ENCODE data around the gene JARID2.

DNA sequence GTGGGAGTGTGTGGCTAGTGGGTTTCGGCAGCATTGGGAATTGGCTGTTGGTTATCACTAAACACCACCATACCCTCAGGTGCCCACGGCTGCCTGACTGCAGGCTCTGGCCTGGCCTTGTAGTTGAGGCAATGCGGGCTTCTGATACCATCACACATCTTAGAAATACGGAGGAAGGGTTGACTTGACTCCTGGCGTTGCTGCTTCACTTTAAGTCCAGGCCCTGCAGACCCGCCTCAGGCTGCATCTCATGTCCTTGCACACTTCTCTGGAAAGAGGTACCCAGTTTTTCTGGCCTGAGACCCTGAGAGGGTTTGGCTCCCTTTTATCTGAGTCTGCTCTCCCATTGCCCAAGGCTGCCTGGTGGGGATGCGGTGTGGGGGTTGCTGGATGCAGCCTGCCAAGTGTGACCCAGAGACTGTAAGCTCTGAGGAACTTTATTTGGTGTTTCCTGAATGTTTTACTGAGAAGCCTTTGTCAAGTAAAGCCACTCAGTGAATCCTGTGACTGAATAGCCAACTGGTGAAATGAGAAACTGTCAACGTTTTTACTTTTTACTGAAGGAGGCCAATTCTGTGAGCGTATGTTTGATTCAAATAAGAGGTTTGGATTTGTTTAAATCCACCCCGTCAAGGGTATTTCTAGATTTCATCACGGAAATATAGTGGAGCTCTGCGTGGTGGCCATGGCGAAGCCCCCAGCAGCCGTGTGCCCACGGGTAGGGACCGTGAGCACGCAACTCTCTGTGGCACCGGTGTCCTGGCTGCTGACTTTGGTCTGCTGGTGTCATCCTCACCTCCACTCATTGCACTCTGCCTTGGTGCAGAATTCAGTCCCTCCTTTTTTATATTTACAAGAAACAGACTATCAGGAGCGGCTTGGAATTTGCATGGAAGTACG is 256.8 kb downstream of the JARID2 start:
- TF ChIP-seq POLR2A (IDR thresholded peaks at IDR 0.05) = no peak
- TF ChIP-seq, protein P1, sequence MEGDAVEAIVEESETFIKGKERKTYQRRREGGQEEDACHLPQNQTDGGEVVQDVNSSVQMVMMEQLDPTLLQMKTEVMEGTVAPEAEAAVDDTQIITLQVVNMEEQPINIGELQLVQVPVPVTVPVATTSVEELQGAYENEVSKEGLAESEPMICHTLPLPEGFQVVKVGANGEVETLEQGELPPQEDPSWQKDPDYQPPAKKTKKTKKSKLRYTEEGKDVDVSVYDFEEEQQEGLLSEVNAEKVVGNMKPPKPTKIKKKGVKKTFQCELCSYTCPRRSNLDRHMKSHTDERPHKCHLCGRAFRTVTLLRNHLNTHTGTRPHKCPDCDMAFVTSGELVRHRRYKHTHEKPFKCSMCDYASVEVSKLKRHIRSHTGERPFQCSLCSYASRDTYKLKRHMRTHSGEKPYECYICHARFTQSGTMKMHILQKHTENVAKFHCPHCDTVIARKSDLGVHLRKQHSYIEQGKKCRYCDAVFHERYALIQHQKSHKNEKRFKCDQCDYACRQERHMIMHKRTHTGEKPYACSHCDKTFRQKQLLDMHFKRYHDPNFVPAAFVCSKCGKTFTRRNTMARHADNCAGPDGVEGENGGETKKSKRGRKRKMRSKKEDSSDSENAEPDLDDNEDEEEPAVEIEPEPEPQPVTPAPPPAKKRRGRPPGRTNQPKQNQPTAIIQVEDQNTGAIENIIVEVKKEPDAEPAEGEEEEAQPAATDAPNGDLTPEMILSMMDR (IDR thresholded peaks at IDR 0.05) = no peak

All from heart left ventricle (tissue), 13 donors.